HEK293 (cell line): Measurements from ENCODE around the gene PRDM10.

Experiments used
- CTCF ChIA-PET: fragments of 350-600 bp; formaldehyde crosslinking; extraction: SDS; loops from one replicate; lab custom pipeline; 2021; ENCODE audit warnings: antibody characterized with exemption; lab: Yijun Ruan, JAX
- POLR2A ChIA-PET: fragments of 300-600 bp; formaldehyde crosslinking; extraction: SDS; loops from one replicate; lab custom pipeline; 2020; ENCODE audit warnings: antibody characterized with exemption, inconsistent platforms; lab: Yijun Ruan, JAX
- H3K27ac ChIP-seq: fragments of 200-500 bp; sonication (Bioruptor generic); 2 replicates; pipeline ENCODE4 v1.5.1; 2014; ENCODE audit warnings: low read depth, low read length, control low read depth, inconsistent platforms; ENCODE audit errors: extremely low read depth
- H3K36me3 ChIP-seq, 2 experiments: fragments of 200-500 bp in 1 of 2; sonication (Bioruptor generic) in 1 of 2; 1 replicate in 1 of 2; 2 replicates in 1 of 2; pipeline ENCODE4 v1.5.1; 2014 to 2017; ENCODE audit warnings: inconsistent platforms in 2 of 2, low read length in 2 of 2; ENCODE audit not compliant: control insufficient read depth in 2 of 2, insufficient read depth in 1 of 2
- H3K4me1 ChIP-seq: fragments of 200-500 bp; sonication (Bioruptor generic); 2 replicates; pipeline ENCODE4 v1.5.1; 2014; ENCODE audit warnings: mild to moderate bottlenecking, low read length, inconsistent platforms; ENCODE audit not compliant: control insufficient read depth, insufficient read depth
- H3K4me3 ChIP-seq: 2 replicates; pipeline ENCODE4 v1.5.1; 2011; ENCODE audit warnings: low read depth, mild to moderate bottlenecking, control low read depth, low read length, moderate library complexity
- H3K9me3 ChIP-seq: fragments of 200-500 bp; sonication (Bioruptor generic); 2 replicates; pipeline ENCODE4 v1.5.1; 2014; ENCODE audit warnings: low read depth, low read length, inconsistent platforms; ENCODE audit not compliant: control insufficient read depth, insufficient read depth
- GLIS1 ChIP-seq: fragments of 450-650 bp; formaldehyde crosslinking; IDR thresholded peaks from 2 replicates; pipeline ENCODE4 v1.5.1; 2016; ENCODE audit warnings: missing biosample characterization, missing genetic modification characterization
- OVOL3 ChIP-seq: fragments of 450-650 bp; formaldehyde crosslinking; IDR thresholded peaks from 2 replicates; pipeline ENCODE4 v1.5.1; 2016; ENCODE audit warnings: missing biosample characterization, missing genetic modification characterization
- SP2 ChIP-seq: fragments of 450-650 bp; formaldehyde crosslinking; IDR thresholded peaks from 2 replicates; pipeline ENCODE4 v1.5.1; 2016; ENCODE audit warnings: missing biosample characterization, missing genetic modification characterization
- TSHZ1 ChIP-seq: fragments of 450-650 bp; formaldehyde crosslinking; IDR thresholded peaks from 2 replicates; pipeline ENCODE4 v1.5.1; 2016; ENCODE audit warnings: missing biosample characterization, missing genetic modification characterization, borderline replicate concordance
- ZBTB21 ChIP-seq: fragments of 450-650 bp; formaldehyde crosslinking; IDR thresholded peaks from 2 replicates; pipeline ENCODE4 v1.5.1; 2017; ENCODE audit warnings: missing biosample characterization, missing genetic modification characterization
- ZNF16 ChIP-seq: fragments of 450-650 bp; formaldehyde crosslinking; IDR thresholded peaks from 2 replicates; pipeline ENCODE4 v1.5.1; 2016; ENCODE audit warnings: low read depth, missing biosample characterization, missing genetic modification characterization
- ZNF274 ChIP-seq, 2 experiments: fragments of 200-500 bp in 1 of 2; fragments of 450-650 bp in 1 of 2; sonication (Bioruptor generic) in 1 of 2; formaldehyde crosslinking in 1 of 2; IDR thresholded peaks; 2 replicates each; pipeline versions ENCODE4 v1.5.1 to v1.6.1; 2014 to 2016; ENCODE audit warnings: borderline replicate concordance in 1 of 2, inconsistent platforms in 1 of 2, low read length in 1 of 2, missing biosample characterization in 1 of 2, missing genetic modification characterization in 1 of 2
- ZNF335 ChIP-seq: fragments of 450-650 bp; formaldehyde crosslinking; conservative IDR thresholded peaks from 2 replicates; pipeline ENCODE4 v1.5.1; 2016; ENCODE audit warnings: missing biosample characterization, missing genetic modification characterization
- ZNF37A ChIP-seq: fragments of 450-650 bp; IDR thresholded peaks from 2 replicates; pipeline ENCODE4 v1.5.1; 2018; ENCODE audit warnings: missing biosample characterization, missing genetic modification characterization
- ZNF48 ChIP-seq: fragments of 450-650 bp; formaldehyde crosslinking; IDR thresholded peaks from 2 replicates; pipeline ENCODE4 v1.5.1; 2016; ENCODE audit warnings: missing biosample characterization, missing genetic modification characterization
- ZNF624 ChIP-seq: fragments of 450-650 bp; formaldehyde crosslinking; IDR thresholded peaks from 2 replicates; pipeline ENCODE4 v1.5.1; 2017; ENCODE audit warnings: missing biosample characterization, missing genetic modification characterization
- ZNF658 ChIP-seq: fragments of 450-650 bp; formaldehyde crosslinking; IDR thresholded peaks from 2 replicates; pipeline ENCODE4; 2016; ENCODE audit warnings: missing biosample characterization, missing genetic modification characterization
- ZNF677 ChIP-seq: fragments of 450-650 bp; IDR thresholded peaks from 2 replicates; pipeline ENCODE4 v1.5.0; 2018; ENCODE audit warnings: missing biosample characterization, mild to moderate bottlenecking, missing genetic modification characterization, moderate library complexity
- ZNF843 ChIP-seq: fragments of 450-650 bp; formaldehyde crosslinking; IDR thresholded peaks from 2 replicates; pipeline ENCODE4 v1.5.1; 2016; ENCODE audit warnings: missing biosample characterization, missing genetic modification characterization
- ZSCAN5A ChIP-seq: fragments of 450-650 bp; formaldehyde crosslinking; IDR thresholded peaks from 2 replicates; pipeline ENCODE4 v1.5.1; 2016; ENCODE audit warnings: missing biosample characterization, missing genetic modification characterization

Gene PRDM10

GRCh38 chr11:129856036-129856435, 146.6 kb downstream of the PRDM10 start (continued):
- TF ChIP-seq OVOL3 (tag by site-specific recombination) (no peak), ZNF335 (tag by site-specific recombination) (no peak), ZNF843 (tag by site-specific recombination) (no peak), ZNF658 (tag by site-specific recombination) (no peak), ZNF48 (tag by site-specific recombination) (no peak), ZBTB21 (tag by site-specific recombination) (no peak), ZNF37A (tag by site-specific recombination) (no peak)

- TF ChIP-seq GLIS1 (tag by site-specific recombination) (peak; percentile 68), ZNF624 (tag by site-specific recombination) (no peak), ZNF274 (IDR thresholded peaks at IDR 0.05; ENCODE audit: low read length) (no peak), ZNF274 (tag by site-specific recombination; IDR thresholded peaks at IDR 0.05; ENCODE audit: borderline replicate concordance) (no peak)
- CTCF ChIA-PET, result interaction anchor here (0.8 kb wide), 1 partner anchor 19 kb away, joined by 3 read pairs; no protein-coding TSS in a partner anchor
- no peaks in the 10 kb centered on the region for H3K9me3 ChIP-seq
- no peak overlapping the region for H3K4me3 ChIP-seq
- H3K27ac ChIP-seq, result no peak overlapping the region
- POLR2A ChIA-PET, result no interaction called here
- peaks cover 10% of the 10 kb centered on the region; the same call in 1 of the 2 replicates for H3K4me1 ChIP-seq
- H3K36me3 ChIP-seq, result peaks cover 0 to 15% of the 10 kb centered on the region in 2 experiments; a peak in 2 of 3 replicates
Measured at GRCh38 chr11:129855086-129855485, 147.5 kb downstream of the PRDM10 start.

GRCh38 chr11:129854232-129854805, 148.3 kb downstream of the PRDM10 start:
- H3K36me3 ChIP-seq, result peaks cover 0 to 9% of the 10 kb centered on the region in 2 experiments; a peak in 1 of 3 replicates
- TF ChIP-seq ZNF658 (tag by site-specific recombination) (no peak), ZNF677 (no peak), ZNF16 (tag by site-specific recombination) (no peak), TSHZ1 (no peak), SP2 (tag by site-specific recombination) (no peak), ZSCAN5A (no peak)
- TF ChIP-seq, all 188 proteins: peak for 0
- POLR2A ChIA-PET, result no interaction called here
- CTCF ChIA-PET, result interaction anchor here (1.1 to 1.6 kb wide), 2 partner anchors 8 to 88 kb away, joined by 3 to 4 read pairs; no protein-coding TSS in a partner anchor
- Histone ChIP-seq H3K4me1 (peaks cover 10% of the 10 kb centered on the region; the same call in 1 of the 2 replicates), H3K9me3 (no peaks in the 10 kb centered on the region), H3K27ac (no peak overlapping the region), H3K4me3 (no peak overlapping the region)
